Measurements from ENCODE around the gene ELP5.

ELP5 gene

GRCh38 chr17:7252176-7253043 lies at the start of gene ELP5:
ELP5 (plus strand) TSS chr17:7252215; CDS start chr17:7252551, 336 bp downstream.
- peak; percentile 95 for DNase-seq

- DNase-seq = no peak
Observed at GRCh38 chr17:7203391-7203790, 48.6 kb upstream of the ELP5 start.

GRCh38 chr17:7204336-7204735 lies 47.7 kb upstream of the ELP5 start:
- no peak for DNase-seq

- peak; percentile 99 for DNase-seq
Observed at GRCh38 chr17:7204828-7205461, 47.1 kb upstream of the ELP5 start.

GRCh38 chr17:7205561-7205960 lies 46.5 kb upstream of the ELP5 start:
- no peak for DNase-seq

GRCh38 chr17:7207120-7208001 lies 44.7 kb upstream of the ELP5 start:
- DNase-seq = no peak

GRCh38 chr17:7208027-7208571 lies 43.9 kb upstream of the ELP5 start:
- no peak for DNase-seq

GRCh38 chr17:7208754-7209460 lies 43.1 kb upstream of the ELP5 start:
- no peak for DNase-seq

- DNase-seq = no peak
Observed at GRCh38 chr17:7211491-7212273, 40.3 kb upstream of the ELP5 start.

- peak; percentile 99 for DNase-seq
Observed at GRCh38 chr17:7213895-7214299, 38.1 kb upstream of the ELP5 start.

- DNase-seq = peak; percentile 100
Observed at GRCh38 chr17:7214300-7215135, 37.5 kb upstream of the ELP5 start.

- DNase-seq = no peak
Observed at GRCh38 chr17:7215136-7215638, 36.8 kb upstream of the ELP5 start.

GRCh38 chr17:7215652-7216180 lies 36.3 kb upstream of the ELP5 start:
- DNase-seq = no peak

GRCh38 chr17:7216242-7217112 lies 35.5 kb upstream of the ELP5 start:
- DNase-seq = no peak

GRCh38 chr17:7217113-7217987 lies 34.7 kb upstream of the ELP5 start:
- DNase-seq = peak; percentile 28

GRCh38 chr17:7218166-7218565 lies 33.8 kb upstream of the ELP5 start:
- DNase-seq = no peak

GRCh38 chr17:7218758-7219157 lies 33.3 kb upstream of the ELP5 start:
- no peak for DNase-seq

- no peak for DNase-seq
Observed at GRCh38 chr17:7219229-7219811, 32.7 kb upstream of the ELP5 start.

Measured in NCI-H1105 (cell line).